ENCODE measurements around the gene TMEM219.
"Not testable (repeated sequence)": the region's sequence is repeated elsewhere in the genome, so short reads cannot be mapped to it uniquely, and the experiment has no call there.

The TMEM219 gene

GRCh38 chr16:29951625-29952365 lies 10.1 kb upstream of the TMEM219 start:
- no peak for DNase-seq (ENCODE audit: low read depth)

- DNase-seq (ENCODE audit: low read depth) = no peak
These were observed 3.1 kb upstream of the TMEM219 start for GRCh38 chr16:29958756-29959155.

- no peak for DNase-seq (ENCODE audit: low read depth)
These were observed 2.6 kb upstream of the TMEM219 start for GRCh38 chr16:29959293-29959692.

- DNase-seq (ENCODE audit: low read depth) = not testable (repeated sequence)
These were observed 2.1 kb upstream of the TMEM219 start for GRCh38 chr16:29959821-29960220.

GRCh38 chr16:29961127-29961478 lies 776 bp upstream of the TMEM219 start:
- no peak for DNase-seq (ENCODE audit: low read depth)

- no peak for DNase-seq (ENCODE audit: low read depth)
These were observed 590 bp downstream of the TMEM219 start for GRCh38 chr16:29962344-29962994.

- no peak for DNase-seq (ENCODE audit: low read depth)
These were observed 1.3 kb downstream of the TMEM219 start for GRCh38 chr16:29963021-29963743.

GRCh38 chr16:29968205-29968604 lies 6.3 kb downstream of the TMEM219 start:
- DNase-seq (ENCODE audit: low read depth) = no peak

- DNase-seq (ENCODE audit: low read depth) = no peak
These were observed 9.4 kb downstream of the TMEM219 start for GRCh38 chr16:29971304-29971703.

- DNase-seq (ENCODE audit: low read depth) = no peak
These were observed 10.6 kb downstream of the TMEM219 start for GRCh38 chr16:29972500-29972899.

GRCh38 chr16:29972992-29973383 lies 11.1 kb downstream of the TMEM219 start:
- DNase-seq (ENCODE audit: low read depth) = no peak

GRCh38 chr16:29973384-29974246 lies 11.7 kb downstream of the TMEM219 start, which contains the start of gene TAOK2:
Gene TAOK2 (plus strand): TSS chr16:29973868. CDS start chr16:29977773, 3,905 bp downstream.
- peak; percentile 83 for DNase-seq (ENCODE audit: low read depth)

- DNase-seq (ENCODE audit: low read depth) = no peak
These were observed 12.6 kb downstream of the TMEM219 start for GRCh38 chr16:29974291-29975133.

GRCh38 chr16:29975134-29975538 lies 13.3 kb downstream of the TMEM219 start:
- no peak for DNase-seq (ENCODE audit: low read depth)

- no peak for DNase-seq (ENCODE audit: low read depth)
These were observed 14.1 kb downstream of the TMEM219 start for GRCh38 chr16:29975811-29976511.

GRCh38 chr16:29977063-29977825 lies 15.4 kb downstream of the TMEM219 start:
- no peak for DNase-seq (ENCODE audit: low read depth)

GRCh38 chr16:29978081-29978480 lies 16.2 kb downstream of the TMEM219 start:
- DNase-seq (ENCODE audit: low read depth) = no peak

GRCh38 chr16:29978564-29979270 lies 16.8 kb downstream of the TMEM219 start:
- no peak for DNase-seq (ENCODE audit: low read depth)
